ENCODE data around the gene DDX39A.
"Not testable (repeated sequence)": the region's sequence is repeated elsewhere in the genome, so short reads cannot be mapped to it uniquely, and the experiment has no call there.

DDX39A gene

DNA sequence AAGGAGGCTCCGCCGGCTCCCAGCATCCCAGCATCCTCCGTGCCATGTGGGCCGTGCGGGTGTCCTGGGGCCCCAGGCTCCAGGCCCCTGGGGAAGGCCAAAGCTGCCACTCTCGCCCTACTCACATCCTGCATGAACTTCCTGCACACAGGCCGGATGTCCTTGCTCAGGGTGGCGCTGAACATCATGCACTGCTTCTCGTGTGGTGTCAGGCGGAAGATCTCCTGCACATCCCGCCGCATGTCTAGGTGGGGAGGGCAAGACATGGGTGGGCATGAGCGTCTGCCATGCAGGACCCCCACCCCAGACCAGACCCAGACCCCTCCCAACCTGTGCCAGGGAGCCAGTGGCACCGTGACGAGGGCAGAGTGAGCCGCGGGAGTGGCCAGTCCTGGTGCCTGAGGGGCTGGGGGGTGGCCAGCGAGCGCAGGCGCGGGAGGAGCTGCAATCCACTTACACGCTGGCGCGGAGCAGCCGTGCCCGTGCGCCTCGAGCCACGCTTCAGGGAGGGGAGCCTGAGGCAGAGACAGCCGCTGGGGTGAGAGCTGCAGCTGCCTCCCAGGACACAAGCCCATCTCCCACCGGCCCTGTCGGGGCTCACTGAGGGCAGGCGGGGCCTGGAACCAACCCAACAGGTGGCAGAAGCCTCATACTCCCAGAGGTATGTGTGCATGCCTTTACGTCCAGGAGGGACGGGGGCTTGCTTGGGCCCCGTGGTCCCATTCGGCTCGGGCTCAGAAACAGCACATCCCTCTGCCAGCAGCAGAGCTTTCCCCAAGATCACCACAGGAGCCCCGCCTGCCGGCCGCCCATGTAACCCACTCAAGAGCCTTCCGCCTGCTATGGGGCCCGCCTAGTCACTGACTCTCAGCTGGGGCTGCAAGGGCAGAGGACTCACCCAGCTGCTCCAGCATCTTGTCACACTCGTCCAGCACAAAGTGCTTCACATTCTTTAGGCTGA lies 8.8 kb downstream of the DDX39A start:
- no peak for FAIRE-seq
- DNase-seq (ENCODE audit: insufficient read length, low spot score), result no peak

- DNase-seq (ENCODE audit: insufficient read length, low spot score) (no peak), FAIRE-seq (no peak)
These were observed 9.8 kb downstream of the DDX39A start for GRCh38 chr19:14409146-14410023.

DNA sequence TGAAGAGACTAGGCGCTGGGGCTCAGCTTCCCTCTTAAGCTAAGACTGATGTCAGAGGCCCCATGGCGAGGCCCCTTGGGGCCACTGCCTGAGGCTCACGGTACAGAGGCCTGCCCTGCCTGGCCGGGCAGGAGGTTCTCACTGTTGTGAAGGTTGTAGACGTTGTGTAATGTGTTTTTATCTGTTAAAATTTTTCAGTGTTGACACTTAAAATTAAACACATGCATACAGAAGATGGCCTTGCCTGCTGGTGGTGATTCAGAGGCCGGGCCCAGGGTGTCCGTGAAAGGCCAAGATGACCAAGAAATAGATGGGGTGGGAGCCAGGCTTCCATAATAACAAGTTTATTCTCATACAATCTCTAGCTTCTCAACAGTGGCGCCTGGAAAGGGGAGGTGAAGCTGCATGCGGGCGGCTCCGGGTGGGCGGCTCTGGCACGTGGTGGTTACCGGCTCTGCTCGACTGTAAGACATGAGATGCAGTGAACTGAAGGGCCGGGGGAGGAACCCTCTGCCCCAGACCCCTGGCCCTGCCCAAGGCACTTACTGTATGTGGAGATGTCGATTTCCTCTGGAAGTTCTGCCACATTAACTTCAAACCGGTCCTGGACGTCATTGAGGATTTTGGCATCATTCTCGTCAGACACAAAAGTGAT lies 10.5 kb downstream of the DDX39A start:
- DNase-seq (ENCODE audit: insufficient read length, low spot score), result no peak
- FAIRE-seq, result no peak

GRCh38 chr19:14407605-14408484 lies 11.3 kb downstream of the DDX39A start:
- DNase-seq (ENCODE audit: insufficient read length, low spot score) (no peak), FAIRE-seq (no peak)

GRCh38 chr19:14406645-14407401 lies 12.3 kb downstream of the DDX39A start:
- FAIRE-seq (no peak), DNase-seq (ENCODE audit: insufficient read length, low spot score) (no peak)

GRCh38 chr19:14405758-14406644 lies 13.1 kb downstream of the DDX39A start:
- FAIRE-seq (peak; percentile 75), DNase-seq (ENCODE audit: insufficient read length, low spot score) (peak; percentile 97)

DNA sequence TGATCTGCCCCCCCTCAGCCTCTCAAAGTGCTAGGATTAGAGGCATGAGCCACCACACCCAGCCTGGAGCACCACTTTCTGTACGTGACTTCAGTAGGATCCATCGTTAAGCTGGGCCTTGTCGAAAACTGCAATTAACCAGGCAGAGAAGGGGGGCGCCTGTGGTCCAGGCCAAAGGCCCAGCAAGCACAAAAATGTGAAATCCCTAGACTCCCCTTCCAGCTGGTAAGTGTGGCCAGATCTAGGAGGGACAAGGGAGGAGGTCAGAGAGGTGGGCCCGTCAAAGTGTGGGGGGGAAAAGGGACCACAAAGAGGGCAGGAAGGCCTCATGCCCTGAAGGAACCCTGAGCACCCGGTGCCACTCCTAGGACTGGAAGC lies 13.8 kb downstream of the DDX39A start:
- DNase-seq (ENCODE audit: insufficient read length, low spot score), result no peak
- no peak for FAIRE-seq

DNA sequence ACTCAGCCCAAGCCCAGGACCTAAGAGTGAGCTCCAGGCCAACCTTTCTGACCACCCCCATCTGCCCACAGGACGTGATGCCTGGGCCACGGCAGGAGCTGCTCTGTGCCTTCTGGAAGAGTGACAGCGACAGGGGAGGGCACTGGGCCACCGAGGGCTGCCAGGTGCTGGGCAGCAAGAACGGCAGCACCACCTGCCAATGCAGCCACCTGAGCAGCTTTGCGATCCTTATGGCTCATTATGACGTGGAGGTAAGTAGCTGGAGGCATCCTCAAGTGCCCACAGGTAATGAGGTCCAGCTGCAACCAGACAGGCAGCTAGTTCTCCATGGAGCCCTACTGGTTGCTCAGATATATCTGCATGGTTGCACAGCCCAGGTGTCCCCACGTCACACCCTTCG lies 14.8 kb downstream of the DDX39A start:
- FAIRE-seq, result no peak
- DNase-seq (ENCODE audit: insufficient read length, low spot score), result no peak

DNA sequence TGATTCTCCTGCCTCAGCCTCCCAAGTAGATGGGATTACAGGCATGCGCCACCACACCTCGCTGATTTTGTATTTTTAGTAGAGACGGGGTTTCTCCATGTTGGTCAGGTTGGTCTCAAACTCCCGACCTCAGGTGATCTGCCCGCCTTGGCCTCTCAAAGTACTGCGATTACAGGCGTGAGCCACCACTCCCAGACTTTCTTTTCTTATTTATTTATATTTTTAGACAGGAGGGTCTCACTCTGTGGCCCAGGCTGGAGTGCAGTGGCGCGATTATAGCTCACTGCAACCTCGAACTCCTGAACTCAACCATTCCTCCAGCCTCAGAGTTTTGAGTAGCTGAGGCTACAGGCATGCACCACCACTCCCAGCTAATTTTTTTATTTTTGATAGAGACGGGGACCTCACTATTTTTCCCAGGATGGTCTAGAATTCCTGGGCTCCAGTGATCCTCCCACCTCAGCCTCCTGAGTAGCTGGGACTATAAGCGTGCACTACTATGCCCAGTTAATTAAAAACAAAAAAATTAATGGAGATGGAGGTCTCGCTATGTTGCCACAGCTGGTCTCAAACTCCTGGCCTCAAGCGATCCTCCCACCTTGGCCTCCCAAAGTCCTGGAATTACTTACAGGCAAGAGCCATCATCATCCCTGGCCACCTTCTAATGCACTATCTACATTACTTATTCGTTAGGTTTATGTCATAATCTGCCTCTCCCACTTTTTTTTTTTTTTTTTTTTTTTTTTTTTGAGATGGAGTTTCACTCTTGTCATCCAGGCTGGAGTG lies 15.8 kb downstream of the DDX39A start:
- FAIRE-seq; DNase-seq (ENCODE audit: insufficient read length, low spot score): not testable (repeated sequence)

DNA sequence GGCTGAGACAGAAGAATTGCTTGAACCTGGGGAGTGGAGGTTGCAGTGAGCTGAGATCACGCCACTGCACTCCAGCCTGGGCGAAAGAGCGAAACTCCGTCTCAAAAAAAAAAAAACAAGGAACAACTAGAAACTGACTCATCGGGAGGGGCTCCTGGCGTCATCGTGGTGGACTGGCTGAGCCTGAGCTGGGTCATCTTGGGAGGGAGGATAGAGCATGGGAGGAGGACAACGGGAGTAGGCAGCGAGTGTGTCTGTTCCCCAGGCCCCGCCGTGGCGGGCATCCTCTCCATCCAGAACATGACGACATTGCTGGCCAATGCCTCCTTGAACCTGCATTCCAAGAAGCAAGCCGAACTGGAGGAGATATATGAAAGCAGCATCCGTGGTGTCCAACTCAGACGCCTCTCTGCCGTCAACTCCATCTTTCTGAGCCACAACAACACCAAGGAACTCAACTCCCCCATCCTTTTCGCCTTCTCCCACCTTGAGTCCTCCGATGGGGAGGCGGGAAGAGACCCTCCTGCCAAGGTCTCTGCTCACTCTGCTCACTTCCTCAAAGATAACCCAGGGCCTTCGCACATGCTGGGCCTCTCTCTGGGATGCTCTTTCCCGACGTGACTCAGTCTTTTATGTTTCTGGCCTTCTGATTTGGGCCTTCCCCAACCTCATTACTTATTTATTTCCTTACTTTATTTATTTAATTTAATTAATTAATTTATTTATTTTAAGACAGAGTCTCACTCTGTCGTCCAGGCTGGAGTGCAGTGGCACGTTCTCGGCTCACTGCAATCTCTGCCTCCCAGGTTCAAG lies 16.6 kb downstream of the DDX39A start:
- FAIRE-seq, result no peak
- DNase-seq (ENCODE audit: insufficient read length, low spot score), result no peak

- no peak for FAIRE-seq
- no peak for DNase-seq (ENCODE audit: insufficient read length, low spot score)
These were observed 17.5 kb downstream of the DDX39A start for GRCh38 chr19:14401468-14402195.

DNA sequence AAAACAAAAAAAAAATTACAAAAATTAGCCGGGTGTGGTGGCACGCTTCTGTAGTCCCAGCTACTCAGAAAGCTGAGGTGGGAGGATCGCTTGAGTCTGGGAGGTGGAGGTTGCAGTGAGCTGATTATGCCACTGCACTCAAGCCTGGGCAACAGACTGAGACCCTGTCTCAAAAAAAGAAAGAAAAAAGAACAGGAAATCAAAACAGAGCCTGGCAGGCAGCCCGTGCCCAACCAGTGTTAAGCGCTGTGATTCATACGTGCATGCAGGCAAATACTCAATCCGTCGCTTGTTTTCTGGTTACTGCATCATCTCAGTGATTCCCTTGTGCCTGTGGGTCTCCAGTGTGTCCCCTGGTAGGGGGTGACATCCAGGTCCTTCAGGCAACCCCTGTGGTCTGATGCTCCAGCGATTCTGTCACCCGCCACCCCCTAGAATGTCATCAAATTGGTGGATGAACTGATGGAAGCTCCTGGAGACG lies 18.1 kb downstream of the DDX39A start:
- FAIRE-seq, result no peak
- no peak for DNase-seq (ENCODE audit: insufficient read length, low spot score)

GRCh38 chr19:14397168-14397567 lies 22.0 kb downstream of the DDX39A start:
- not testable (repeated sequence) for DNase-seq (ENCODE audit: insufficient read length, low spot score); FAIRE-seq

GRCh38 chr19:14396730-14397129 lies 22.4 kb downstream of the DDX39A start:
- FAIRE-seq; DNase-seq (ENCODE audit: insufficient read length, low spot score): not testable (repeated sequence)

GRCh38 chr19:14395710-14396336 lies 23.3 kb downstream of the DDX39A start:
- FAIRE-seq (no peak), DNase-seq (ENCODE audit: insufficient read length, low spot score) (no peak)
